Activated CD8-positive, alpha-beta memory T cell treated with anti-CD3 and anti-CD28 coated beads for 1 hour (primary cell): ENCODE measurements around the gene CX3CL1.
"Not testable (repeated sequence)": the region's sequence is repeated elsewhere in the genome, so short reads cannot be mapped to it uniquely, and the experiment has no call there.

Experiments
- DNase-seq, 2 donors: peaks; one replicate each; pipeline ENCODE4 v3.0.0-alpha.2; 2020; ENCODE audit warnings: low read depth in 1 of 2; ENCODE audit errors: extremely low read depth in 1 of 2

Gene CX3CL1

DNA sequence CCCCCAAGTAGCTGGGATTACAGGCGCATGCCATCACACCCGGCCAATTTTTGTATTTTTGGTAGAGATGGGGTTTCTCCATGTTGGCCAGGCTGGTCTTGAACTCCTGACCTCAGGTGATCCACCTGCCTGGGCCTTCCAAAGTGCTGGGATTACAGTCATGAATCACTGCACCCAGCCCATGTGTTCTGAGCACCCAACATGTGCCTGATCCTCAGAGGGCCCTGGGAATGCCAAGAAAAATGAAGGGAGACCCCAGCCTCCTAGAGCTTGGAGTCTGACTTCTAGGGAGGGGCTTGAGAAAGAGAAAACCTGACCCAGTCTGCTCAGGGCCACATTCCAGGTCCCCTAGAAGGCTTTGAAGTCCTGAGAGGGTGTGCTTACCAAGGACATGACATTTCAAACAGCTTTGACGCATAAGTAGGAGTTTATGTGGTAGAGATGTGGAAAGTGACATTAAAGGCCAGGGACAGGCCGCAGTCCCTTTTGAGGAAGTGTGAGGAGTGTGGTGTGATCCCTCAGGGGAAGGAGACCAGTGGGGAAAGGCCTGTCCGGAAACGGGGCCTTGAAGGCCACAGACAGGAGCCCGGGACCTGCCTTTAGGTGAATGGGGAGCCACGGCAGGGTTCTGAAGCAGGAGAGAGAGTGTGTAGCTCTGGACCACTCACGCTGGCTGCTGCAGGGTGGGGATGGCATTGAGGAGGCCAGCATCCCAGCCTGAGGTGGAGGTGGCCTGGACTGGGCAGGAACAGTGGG is 14.8 kb upstream of the CX3CL1 start:
- no peak for DNase-seq

DNA sequence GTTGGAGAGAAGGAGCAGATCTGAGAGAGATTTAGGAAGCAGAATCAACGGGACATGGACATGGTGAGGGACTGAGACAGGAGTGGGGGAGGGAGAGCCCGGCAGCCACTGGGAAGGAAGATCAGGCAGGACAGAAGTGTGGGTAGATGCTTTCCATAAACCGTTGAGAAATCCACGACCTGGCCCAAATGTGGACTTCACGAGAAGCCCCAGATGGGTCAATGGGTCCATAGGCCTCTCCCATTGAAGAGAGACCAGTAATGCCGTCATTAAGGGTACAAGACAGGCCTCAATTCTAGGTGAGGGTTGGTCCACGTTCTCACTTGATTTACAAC is 14.2 kb upstream of the CX3CL1 start:
- no peak for DNase-seq

DNA sequence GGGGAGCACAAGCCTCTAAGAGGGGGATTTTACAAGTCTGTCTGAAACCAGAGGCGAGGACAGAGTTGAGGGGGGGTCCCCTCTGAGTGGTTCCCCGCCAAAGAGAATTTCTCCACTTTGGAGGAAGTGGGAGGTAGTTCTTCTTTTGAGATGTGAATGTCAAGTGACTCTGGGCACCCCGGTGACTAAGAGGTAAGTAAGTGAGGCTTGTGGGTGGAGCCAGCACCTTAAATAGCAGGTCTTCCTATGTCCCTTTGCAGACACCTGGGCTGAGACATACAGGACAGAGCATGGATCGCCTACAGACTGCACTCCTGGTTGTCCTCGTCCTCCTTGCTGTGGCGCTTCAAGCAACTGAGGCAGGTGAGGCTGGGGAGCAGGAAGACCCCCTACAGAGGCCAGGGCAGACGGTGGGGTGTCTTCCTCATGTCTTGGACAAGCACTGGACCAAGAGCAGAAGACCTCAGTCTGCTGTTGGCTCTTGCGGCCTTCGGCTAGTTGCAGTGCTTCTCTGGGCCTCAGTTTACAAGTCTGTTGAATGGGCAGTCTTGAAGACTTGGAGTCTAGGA is 13.7 kb upstream of the CX3CL1 start, which contains the start of gene CCL22:
CCL22 (plus strand) TSS at position 257 of the 569 bp plus-strand sequence; CDS start at position 291, 34 bp downstream.
- no peak for DNase-seq

GRCh38 chr16:57360321-57360935 is 11.9 kb upstream of the CX3CL1 start:
- DNase-seq: no peak

- no peak for DNase-seq
These were observed 10.9 kb upstream of the CX3CL1 start for GRCh38 chr16:57361404-57361803.

DNA sequence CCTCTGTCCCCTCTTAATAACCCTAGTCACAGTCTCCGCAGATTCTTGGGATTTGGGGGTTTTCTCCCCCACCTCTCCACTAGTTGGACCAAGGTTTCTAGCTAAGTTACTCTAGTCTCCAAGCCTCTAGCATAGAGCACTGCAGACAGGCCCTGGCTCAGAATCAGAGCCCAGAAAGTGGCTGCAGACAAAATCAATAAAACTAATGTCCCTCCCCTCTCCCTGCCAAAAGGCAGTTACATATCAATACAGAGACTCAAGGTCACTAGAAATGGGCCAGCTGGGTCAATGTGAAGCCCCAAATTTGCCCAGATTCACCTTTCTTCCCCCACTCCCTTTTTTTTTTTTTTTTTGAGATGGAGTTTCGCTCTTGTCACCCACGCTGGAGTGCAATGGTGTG is 8.1 kb upstream of the CX3CL1 start:
- DNase-seq: no peak

- no peak for DNase-seq
These were observed 5.7 kb upstream of the CX3CL1 start for GRCh38 chr16:57366544-57367040.

- no peak for DNase-seq
These were observed 5.1 kb upstream of the CX3CL1 start for GRCh38 chr16:57367116-57367752.

GRCh38 chr16:57371494-57372371 is 557 bp upstream of the CX3CL1 start:
- no peak for DNase-seq

- DNase-seq: no peak
These were observed 1.0 kb downstream of the CX3CL1 start for GRCh38 chr16:57373117-57373947.

- DNase-seq: no peak
These were observed 1.8 kb downstream of the CX3CL1 start for GRCh38 chr16:57374067-57374534.

DNA sequence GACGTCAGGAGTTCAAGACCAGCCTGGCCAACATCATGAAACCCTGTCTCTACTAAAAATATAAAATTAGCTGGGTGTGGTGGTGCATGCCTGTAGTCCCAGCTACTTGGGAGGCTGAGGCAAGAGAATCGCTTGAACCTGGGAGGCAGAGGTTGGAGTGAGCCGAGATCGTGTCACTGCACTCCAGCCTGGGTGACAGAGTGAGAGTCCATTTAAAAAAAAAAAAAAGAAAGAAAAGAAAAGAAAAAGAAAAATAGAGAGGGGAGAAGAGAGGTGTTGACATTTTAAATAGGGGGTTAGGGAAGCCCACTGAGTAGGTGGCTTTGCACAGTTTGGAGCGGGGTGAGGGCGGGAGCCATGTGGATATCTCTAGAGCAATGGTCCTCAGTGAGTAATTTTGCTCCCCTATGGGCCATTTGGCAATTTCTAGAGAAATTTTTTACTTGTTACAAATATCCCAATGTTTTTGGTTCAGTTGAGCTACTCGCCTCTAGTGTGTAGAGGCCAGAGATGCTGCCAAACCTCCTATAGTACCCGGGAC is 2.7 kb downstream of the CX3CL1 start:
- not testable (repeated sequence) for DNase-seq

DNA sequence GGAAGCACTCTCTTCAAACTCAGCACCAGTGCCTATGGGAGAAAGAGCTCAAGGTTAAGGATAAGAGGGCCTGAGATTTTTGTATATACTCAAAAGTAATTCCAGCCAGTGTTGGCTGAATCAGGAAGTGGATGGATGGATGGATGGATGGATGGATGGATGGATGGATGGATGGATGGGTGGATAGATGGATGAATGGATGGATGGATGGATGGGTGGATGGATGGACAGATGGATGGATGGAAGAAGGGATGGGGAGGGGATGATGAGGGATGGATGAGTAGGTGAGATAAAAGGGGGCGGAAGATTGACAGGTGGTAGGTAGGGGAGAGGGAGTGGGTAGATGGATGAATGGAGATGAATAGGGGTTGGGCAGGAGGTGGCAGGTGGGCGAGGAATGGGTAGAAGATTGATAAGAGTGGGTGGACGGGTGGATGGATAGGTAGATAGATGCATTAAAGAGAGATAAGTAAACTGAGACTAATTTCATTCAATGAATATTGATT is 4.1 kb downstream of the CX3CL1 start:
- DNase-seq: no peak

- DNase-seq: no peak
These were observed 5.0 kb downstream of the CX3CL1 start for GRCh38 chr16:57377080-57377841.

DNA sequence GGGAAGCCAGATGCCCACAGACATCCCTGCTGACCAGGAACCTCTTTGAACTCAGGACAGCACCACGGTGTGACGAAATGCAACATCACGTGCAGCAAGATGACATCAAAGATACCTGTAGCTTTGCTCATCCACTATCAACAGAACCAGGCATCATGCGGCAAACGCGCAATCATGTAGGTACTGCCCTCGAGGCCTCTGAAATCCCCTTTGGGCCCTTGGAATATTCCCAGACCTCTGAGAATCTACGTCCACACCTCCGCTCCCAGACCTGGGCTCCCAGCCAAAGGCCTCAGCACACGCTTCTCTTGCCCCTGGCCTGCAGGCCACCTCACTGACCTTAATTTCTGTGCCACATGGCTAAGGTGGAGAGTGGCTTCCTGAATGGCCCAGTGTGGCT is 7.3 kb downstream of the CX3CL1 start:
- DNase-seq: no peak

GRCh38 chr16:57380671-57381462 is 8.6 kb downstream of the CX3CL1 start:
- no peak for DNase-seq

DNA sequence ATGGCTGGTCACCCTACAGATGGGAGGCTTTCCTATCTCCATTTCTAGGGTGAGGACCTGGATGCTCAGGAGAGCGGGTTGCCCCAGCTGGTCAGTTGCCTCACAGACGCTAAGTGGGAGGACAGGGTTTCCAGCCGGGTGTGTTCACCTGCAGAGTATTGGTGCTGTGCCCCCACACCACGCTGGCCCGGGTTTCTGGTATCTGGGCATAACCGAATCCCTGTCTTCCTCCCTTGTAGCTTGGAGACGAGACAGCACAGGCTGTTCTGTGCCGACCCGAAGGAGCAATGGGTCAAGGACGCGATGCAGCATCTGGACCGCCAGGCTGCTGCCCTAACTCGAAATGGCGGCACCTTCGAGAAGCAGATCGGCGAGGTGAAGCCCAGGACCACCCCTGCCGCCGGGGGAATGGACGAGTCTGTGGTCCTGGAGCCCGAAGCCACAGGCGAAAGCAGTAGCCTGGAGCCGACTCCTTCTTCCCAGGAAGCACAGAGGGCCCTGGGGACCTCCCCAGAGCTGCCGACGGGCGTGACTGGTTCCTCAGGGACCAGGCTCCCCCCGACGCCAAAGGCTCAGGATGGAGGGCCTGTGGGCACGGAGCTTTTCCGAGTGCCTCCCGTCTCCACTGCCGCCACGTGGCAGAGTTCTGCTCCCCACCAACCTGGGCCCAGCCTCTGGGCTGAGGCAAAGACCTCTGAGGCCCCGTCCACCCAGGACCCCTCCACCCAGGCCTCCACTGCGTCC is 9.7 kb downstream of the CX3CL1 start:
- DNase-seq: no peak
